Measurements from ENCODE around the gene PHC3.
"Not testable (repeated sequence)": the region's sequence is repeated elsewhere in the genome, so short reads cannot be mapped to it uniquely, and the experiment has no call there.

The PHC3 gene

GRCh38 chr3:170180908-170181885 lies at the start of gene PHC3:
Gene PHC3, minus strand, starts transcription at chr3:170181733. Its CDS starts 18 bp downstream, at chr3:170181715.
- peak; percentile 96 for DNase-seq

GRCh38 chr3:170228093-170228766 lies 46.7 kb upstream of the PHC3 start:
- DNase-seq, result no peak

GRCh38 chr3:170226426-170226960 lies 45.0 kb upstream of the PHC3 start:
- no peak for DNase-seq

- DNase-seq, result no peak
Measured at GRCh38 chr3:170225166-170225565, 43.6 kb upstream of the PHC3 start.

GRCh38 chr3:170222647-170223541 lies 41.4 kb upstream of the PHC3 start:
- peak; percentile 79 for DNase-seq

- peak; percentile 98 for DNase-seq
Measured at GRCh38 chr3:170221924-170222646, 40.6 kb upstream of the PHC3 start, which contains the start of gene PRKCI. Gene PRKCI, plus strand, starts transcription at chr3:170222424. Its CDS starts 246 bp downstream, at chr3:170222670.

- no peak for DNase-seq
Measured at GRCh38 chr3:170220871-170221270, 39.3 kb upstream of the PHC3 start.

GRCh38 chr3:170219850-170220249 lies 38.3 kb upstream of the PHC3 start:
- DNase-seq, result no peak

GRCh38 chr3:170211668-170212067 lies 30.1 kb upstream of the PHC3 start:
- no peak for DNase-seq

GRCh38 chr3:170207717-170208116 lies 26.2 kb upstream of the PHC3 start:
- DNase-seq, result no peak

- not testable (repeated sequence) for DNase-seq
Measured at GRCh38 chr3:170206164-170206762, 24.7 kb upstream of the PHC3 start.

GRCh38 chr3:170205302-170205701 lies 23.8 kb upstream of the PHC3 start:
- DNase-seq, result no peak

GRCh38 chr3:170204509-170204908 lies 23.0 kb upstream of the PHC3 start:
- no peak for DNase-seq

- no peak for DNase-seq
Measured at GRCh38 chr3:170204023-170204472, 22.5 kb upstream of the PHC3 start.

- DNase-seq, result no peak
Measured at GRCh38 chr3:170203457-170203856, 21.9 kb upstream of the PHC3 start.

GRCh38 chr3:170201527-170201926 lies 20.0 kb upstream of the PHC3 start:
- no peak for DNase-seq

GRCh38 chr3:170200987-170201386 lies 19.5 kb upstream of the PHC3 start:
- no peak for DNase-seq

GRCh38 chr3:170196833-170197232 lies 15.3 kb upstream of the PHC3 start:
- no peak for DNase-seq

- DNase-seq, result not testable (repeated sequence)
Measured at GRCh38 chr3:170195759-170196158, 14.2 kb upstream of the PHC3 start.

- DNase-seq, result no peak
Measured at GRCh38 chr3:170189398-170190256, 8.1 kb upstream of the PHC3 start.

All from islet precursor cell (in vitro differentiated cells).